NT2/D1 (cell line): ENCODE results near the gene PTCRA.

Experiments used
- YY1 ChIP-seq: IDR thresholded peaks from 2 replicates; pipeline ENCODE4 v1.6.1; 2011; ENCODE audit not compliant: insufficient read length, insufficient read depth
- ZNF274 ChIP-seq: IDR thresholded peaks from 2 replicates; pipeline ENCODE4 v1.6.1; 2011; ENCODE audit warnings: mild to moderate bottlenecking, low read depth, low read length

- TF ChIP-seq ZNF274 (no peak), YY1 (no peak)
These were observed 46.2 kb downstream of the PTCRA start for GRCh38 chr6:42962096-42962495.
